Posterior cingulate gyrus (tissue), 11 donors: Measurements from ENCODE around the gene GYPE.
"Not testable (repeated sequence)": the region's sequence is repeated elsewhere in the genome, so short reads cannot be mapped to it uniquely, and the experiment has no call there.

Experiments used
- DNase-seq, 10 donors: peaks; one replicate each; pipeline versions ENCODE4 v3.0.0 to v3.0.0-alpha.2; 2020 to 2021; ENCODE audit warnings: mixed read lengths in 3 of 10
- intact Hi-C: fragments of 100-400 bp; cut with DNase I; formaldehyde crosslinking; loops from one replicate; pipeline ENCODE4 v1.15.1; 2023

GYPE gene

DNA sequence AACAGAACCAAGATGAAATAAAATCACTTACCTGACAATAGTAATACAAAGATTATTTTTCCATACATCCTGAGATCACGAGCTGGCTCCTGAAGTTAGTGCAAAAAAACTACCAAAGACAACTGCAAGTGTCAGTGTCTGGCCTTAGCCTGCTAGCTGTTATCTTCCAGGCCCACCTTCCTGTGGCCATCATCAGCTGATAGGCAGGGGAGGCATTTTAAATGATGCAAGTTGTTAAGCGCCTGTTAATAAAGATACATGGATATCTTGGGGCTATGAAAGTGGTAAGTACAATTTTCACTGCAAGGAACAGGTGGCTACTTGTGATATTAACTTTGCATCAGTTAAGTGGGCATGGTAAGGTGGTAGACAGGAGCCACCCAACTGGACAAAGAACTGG lies at the start of gene GYPE:
TSS of gene GYPE (minus strand) at position 120 of the 400 bp plus-strand sequence. CDS start at position 68, 52 bp downstream.
- DNase-seq, intact Hi-C loops: not testable (repeated sequence)

DNA sequence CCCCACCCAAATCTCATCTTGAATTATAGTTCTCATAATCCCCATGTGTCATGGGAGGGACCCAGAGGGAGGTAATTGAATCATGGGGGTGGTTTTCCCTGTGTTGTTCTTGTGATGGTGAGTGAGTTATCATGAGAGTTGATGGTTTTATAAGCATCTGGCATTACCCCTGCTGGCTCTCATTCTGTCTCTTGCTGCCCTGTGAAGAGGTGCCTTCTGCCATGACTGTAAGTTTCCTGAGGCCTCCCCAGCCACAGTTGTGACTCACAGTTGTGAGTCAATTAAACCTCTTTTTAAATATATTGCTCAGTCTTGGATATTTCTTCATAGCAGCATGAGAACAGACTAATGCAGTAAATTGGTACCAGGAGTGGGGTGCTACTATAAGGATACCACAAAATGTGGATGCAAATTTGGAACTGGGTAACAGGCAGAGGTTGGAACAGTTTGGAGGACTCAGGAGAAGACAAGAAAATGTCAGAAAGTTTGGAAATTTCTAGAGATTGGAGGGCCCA lies 46.2 kb upstream of the GYPE start:
- DNase-seq, intact Hi-C loops: not testable (repeated sequence)

DNA sequence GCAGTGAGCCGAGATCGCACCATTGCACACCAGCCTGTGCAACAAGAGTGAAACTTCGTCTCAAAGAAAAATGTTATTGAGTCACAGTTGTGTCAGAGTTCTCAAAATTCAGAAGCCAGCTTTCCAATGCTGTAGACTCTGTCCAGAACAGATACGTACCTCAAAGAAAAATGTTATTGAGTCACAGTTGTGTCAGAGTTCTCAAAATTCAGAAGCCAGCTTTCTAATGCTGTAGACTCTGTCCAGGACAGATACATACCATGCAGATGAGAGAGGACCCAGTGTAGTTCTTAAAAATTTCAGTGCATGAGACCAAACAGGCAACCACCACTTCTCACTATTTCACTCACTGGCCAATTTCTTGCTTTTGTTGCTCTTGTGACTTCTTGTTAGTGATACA lies 45.6 kb upstream of the GYPE start:
- DNase-seq, intact Hi-C loops: not testable (repeated sequence)

DNA sequence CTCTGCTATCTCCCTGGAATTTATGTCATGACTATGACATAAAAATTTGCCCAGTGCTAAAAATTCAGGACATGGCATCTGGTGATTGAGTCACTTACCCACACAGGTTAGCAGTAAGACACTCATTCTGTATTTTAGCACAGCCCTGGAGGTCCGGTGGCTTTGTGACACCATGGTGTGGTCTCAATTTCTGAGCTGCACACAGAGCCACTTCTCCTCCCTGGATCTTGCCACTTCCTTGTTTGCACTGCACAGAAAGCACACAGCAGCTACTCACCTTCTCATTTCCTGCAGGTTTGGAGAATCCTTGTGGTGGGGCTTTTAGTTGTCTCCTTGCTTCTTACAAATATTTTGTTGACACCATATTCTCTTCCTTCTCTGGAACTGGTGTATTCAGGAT lies 44.8 kb upstream of the GYPE start:
- intact Hi-C loops, DNase-seq: not testable (repeated sequence)

DNA sequence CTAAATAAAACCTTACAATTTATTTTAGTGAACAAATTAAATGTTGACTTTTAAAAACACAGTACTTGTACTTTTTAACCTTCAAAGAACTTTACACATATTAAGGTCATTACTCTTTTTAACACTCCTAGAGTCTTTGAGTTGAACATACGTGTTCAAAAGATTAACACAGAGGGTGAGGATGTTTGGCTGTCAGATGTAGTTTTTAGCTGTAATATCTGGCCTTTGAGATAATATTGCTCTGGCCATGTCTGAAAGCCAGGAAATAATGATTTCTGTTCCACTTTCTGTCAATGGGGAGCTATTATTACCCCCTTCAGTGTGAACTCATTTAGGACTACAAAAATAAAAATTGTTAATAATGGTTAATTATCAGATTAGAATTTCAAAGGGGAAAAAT lies 42.1 kb upstream of the GYPE start:
- intact Hi-C loops, DNase-seq: not testable (repeated sequence)

DNA sequence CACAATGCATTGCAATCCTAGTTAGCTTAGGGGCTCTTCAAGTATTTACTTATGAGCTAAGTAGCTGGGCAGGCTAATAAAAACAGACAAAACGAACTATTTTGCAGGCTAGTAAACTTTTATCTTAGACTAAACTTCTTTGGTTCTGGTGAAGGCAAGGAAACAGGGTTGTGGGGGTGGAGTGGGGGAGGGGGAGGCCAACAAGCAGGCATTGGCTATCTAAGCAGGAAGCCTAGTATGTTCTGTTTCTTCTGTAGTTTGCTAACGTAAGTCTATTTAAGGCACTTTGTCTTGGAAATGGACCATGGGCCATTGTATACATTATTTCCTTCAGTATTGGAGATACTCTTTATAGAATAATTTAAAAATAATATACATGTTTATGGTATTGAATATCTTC lies 35.3 kb upstream of the GYPE start:
- intact Hi-C loops, result not testable (repeated sequence)

DNA sequence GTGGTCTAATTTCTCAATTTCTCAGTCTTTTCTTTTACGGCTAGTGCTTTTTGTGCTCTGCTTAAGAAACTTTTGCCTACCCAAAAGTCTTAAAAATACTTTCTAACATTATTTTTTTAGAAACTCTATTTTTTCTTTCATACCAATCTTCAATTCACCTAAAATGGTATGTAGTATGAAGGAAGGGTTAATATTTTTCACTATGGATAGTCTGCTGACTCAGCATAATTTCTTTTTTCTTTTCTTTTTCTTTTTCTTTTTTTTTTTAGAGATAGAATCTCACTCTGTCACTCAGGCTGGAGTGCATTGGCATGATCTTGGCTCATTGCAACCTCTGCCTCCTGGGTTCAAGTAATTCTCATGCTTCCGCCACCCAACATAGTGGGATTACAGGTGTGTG lies 34.2 kb upstream of the GYPE start:
- DNase-seq, result no peak
- intact Hi-C loops, result no loop called here

More for the DNA sequence above, 35.3 kb upstream of the GYPE start:
- not testable (repeated sequence) for DNase-seq

DNA sequence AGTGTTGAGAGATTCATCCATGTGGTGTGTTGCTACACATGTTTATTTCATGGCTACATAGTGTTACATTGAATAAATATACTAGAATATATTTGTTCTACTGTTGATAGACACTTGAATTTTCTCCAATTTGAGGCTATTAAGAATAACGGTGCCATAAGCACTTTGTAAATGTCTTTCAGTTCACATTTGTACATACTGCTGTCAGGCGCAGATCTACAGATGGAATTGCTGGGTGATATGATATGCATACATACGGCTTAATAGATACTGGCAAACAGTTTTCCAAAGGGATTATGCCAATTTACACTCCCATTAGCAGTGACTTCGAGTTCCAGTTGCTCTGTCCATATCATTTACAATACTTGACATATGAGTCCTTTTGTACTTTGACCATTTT lies 33.5 kb upstream of the GYPE start:
- DNase-seq, intact Hi-C loops: not testable (repeated sequence)

DNA sequence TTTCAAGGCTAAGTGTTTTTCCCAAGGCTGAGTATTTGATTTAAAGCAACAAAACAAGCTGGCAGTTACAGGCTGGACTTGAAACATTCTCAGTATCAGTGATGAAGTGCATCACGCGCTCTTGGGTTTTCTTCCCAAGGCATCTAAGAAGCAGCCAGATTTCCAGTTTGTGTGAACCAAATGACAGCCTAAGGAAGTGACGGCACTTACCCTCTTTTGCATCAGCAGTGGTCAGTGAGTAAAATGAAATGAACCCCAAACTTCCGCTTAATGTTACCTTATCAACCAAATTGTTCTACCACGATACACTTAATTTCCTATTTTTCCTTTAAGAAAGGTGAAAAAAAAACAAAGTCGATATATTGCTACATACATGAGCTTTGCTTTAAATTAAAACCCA lies 15.8 kb upstream of the GYPE start:
- DNase-seq, result no peak
- intact Hi-C loops, result no loop called here

DNA sequence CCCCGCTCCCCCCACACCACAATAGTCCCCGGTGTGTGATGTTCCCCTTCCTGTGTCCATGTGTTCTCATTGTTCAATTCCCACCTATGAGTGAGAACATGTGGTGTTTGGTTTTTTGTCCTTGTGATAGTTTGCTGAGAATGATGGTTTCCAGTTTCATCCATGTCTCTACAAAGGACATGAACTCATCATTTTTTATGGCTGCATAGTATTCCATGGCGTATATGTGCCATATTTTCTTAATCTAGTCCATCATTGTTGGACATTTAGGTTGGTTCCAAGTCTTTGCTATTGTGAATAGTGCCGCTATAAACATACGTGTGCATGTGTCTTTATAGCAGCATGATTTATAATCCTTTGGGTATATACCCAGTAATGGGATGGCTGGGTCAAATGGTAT lies 11.1 kb upstream of the GYPE start:
- DNase-seq, intact Hi-C loops: not testable (repeated sequence)

DNA sequence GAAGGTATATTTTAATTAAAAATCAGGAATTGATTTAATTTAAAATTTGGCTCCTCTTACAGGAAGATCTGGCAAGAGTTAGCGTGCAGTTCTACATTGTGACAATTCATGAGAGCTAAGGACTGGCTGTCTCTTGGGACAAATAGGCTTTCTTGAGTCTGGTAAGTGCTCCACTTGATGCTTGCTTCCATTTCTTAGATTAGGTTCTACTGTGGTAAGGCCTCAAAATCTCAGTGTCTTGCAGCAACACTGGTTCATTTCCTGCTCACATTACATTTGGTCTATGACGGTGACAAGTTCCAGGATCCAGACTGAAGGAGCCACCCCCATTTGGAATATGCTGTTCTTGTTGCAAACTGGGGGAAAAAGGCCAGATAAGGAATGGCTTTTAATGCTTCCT lies 7.1 kb upstream of the GYPE start:
- intact Hi-C loops, result not testable (repeated sequence)

DNA sequence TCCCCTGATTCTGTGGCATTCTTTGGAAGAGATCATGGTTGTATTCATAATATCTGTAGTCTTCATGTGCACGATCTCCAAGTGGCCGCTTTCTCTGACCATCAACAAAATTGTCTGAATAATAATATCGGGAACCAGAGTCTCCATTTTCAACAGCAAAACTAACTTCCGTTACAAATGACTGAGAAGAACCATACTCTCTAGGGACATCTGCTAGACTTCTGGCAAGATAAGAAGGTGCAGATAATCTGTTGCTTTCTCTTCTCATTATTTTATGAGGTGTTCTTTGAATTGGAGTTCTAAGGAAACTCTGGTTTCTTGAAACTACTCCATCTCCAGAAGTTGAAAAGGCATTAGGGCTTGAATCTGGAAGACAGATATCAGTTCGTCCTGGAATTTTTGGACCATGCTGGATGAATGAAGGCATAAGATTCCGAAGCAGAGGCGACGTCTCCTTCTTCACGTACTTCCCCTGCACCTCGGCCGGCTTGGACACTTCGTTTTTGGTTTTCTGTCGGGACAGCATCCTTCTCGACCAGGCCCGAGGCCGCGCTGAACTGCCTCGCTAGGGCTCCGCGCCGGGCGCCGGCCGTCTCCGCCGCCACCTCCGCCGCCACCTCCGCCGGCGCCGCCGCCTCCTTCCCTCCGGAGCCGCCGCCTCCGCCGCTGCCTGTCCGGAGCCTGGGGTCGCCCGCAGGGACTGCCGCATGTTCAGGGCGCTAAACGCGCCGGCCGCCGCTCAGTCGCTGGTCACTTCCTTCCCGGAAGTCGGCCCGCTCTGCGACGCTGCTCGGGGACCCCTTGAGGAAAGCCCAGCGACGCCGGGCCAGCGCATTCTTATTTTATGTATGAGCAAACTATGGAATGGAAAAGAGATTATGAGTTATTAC lies 6.4 kb upstream of the GYPE start:
- peak in 8 of 10 donors; percentile 6 to 76 (median 22) for DNase-seq
- intact Hi-C loops, result not testable (repeated sequence)

More for the DNA sequence above, 7.1 kb upstream of the GYPE start:
- DNase-seq, result not testable (repeated sequence)

DNA sequence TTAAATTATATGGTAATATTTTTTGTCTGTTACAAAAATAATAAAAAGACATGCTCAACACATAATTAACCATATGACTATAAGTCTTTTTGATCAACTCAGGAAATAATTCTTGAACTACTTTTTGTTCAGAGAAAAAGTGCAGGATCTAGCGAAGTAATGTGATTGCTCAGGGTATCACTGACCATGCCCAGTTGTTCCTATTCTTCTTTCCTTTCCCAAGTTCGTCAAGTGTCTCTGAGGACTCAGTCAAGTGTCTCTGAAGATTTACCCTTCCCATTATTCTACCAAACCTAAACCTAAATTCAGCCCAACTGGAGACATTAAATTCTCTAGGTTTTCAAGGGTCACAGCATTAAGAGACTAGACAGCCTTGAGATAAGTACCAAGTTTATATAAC lies 5.5 kb upstream of the GYPE start:
- intact Hi-C loops, DNase-seq: not testable (repeated sequence)

DNA sequence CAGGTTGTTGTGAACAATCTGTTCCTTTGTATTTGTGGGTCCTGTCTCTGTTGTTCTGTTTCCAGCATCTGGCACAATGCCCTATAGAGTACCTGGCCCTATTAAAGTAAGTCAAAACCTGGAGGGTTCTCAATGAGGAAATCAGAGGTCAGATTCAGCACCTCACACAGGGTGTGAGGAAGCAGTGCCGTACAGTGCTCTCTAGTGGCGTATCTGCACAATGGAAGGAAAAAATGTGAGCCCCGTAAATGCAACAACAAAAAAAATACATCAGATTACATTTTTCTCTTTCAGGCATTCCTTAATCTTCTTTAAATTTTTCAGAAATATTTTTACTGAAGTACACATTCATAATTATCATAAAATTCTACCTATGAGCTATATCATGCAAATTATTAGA lies 2.5 kb upstream of the GYPE start:
- DNase-seq, result peak in 2 of 10 donors; percentile 5 to 9
- intact Hi-C loops, result not testable (repeated sequence)

DNA sequence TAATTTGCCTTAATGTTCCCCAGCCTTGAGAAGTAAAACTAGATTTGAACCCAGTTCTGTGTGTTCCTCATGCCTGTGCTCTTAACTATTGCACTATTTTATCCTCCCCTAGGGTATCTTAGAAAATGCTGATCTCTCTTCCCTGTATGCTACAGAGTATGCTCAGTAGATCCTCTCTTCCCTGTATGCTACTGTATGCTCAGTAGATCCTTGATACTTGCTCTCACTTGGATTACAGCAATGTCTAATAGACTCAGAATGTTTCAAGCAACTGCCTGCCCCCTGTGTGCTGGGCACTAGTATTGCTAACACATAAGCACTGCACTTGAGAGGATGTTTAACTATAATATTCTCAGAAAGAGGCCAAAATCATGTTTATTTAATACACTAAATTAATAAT lies 928 bp downstream of the GYPE start:
- intact Hi-C loops, DNase-seq: not testable (repeated sequence)

DNA sequence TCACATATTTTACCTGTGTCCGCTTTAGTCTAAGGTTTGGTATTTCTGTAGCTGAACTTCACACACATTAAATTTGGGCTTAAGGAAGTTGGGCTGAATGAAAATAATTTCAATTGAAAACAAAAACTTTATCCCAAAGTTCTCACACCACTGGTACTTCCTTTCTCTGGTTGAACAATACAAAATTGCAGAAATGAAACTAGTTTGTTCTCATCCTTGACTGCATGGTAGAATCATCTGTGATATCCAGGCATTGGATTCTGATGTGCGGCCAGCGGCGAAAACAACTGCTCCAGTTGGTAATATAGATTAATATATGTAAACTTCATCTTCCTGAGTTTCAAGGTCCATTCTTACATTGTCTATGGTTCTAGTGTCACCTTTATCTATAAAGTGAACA lies 15.0 kb downstream of the GYPE start:
- intact Hi-C loops, DNase-seq: not testable (repeated sequence)

DNA sequence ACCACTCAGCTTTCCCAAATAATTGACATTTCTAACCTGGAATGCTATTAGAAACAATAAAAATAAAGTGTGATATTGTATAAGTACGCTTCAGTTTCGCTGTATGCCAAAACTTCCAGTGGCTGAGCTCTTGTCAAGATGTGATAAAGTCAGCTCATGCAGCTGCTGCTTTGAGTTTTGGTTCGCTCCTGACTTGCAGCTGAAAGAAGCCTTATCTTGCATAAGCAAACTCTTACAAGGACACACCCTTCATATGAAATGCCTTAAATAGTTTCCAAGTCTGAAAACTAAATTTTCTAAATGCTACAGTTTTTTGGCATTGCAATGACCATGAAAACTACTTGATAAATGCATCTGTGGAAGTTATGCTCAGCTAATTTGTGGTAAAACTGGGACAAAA lies 17.2 kb downstream of the GYPE start:
- intact Hi-C loops, result loop anchor here (10.0 kb wide), 1 partner anchor 237 kb away; no protein-coding TSS in a partner anchor
- DNase-seq, result not testable (repeated sequence)

DNA sequence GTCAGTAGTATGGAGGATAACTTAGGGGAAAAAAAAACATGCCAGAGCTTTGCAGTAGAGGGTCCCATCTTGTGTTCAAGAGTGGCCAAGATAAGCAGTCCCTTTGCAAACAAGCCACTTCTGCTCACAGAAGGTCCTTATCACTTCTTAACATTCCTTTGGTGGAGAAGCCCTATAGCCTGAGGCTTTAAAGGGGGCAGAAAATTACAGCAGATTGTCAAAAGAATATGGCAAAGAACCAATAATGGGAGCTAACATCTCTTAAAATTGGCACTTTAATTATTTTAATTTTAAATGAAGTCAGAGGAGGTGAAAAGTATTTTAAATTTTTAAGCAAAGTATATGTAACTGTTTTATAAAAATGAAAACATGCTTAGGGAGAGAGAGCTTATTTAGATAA lies 20.4 kb downstream of the GYPE start:
- intact Hi-C loops, result loop anchor here (10.0 kb wide), 1 partner anchor 240 kb away; no protein-coding TSS in a partner anchor
- not testable (repeated sequence) for DNase-seq

DNA sequence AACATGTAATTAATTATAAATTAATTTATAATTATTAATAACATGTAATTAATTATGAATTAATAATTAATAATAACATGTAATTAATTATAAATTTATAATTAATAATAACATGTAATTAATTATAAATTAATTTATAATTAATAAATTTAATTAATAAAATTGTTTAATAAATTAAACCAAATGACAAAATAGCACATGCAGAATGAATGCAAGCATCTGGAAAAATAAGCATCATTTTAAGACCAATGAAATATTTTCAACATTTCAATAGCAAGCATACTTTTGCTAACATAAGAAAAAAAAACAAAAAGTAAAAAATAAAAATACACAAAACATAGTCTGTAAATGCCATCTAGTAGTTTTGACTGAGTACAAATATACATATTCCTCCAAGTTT lies 21.8 kb downstream of the GYPE start:
- intact Hi-C loops, result loop anchor here (10.0 kb wide), 1 partner anchor 241 kb away; no protein-coding TSS in a partner anchor
- DNase-seq, result no peak

DNA sequence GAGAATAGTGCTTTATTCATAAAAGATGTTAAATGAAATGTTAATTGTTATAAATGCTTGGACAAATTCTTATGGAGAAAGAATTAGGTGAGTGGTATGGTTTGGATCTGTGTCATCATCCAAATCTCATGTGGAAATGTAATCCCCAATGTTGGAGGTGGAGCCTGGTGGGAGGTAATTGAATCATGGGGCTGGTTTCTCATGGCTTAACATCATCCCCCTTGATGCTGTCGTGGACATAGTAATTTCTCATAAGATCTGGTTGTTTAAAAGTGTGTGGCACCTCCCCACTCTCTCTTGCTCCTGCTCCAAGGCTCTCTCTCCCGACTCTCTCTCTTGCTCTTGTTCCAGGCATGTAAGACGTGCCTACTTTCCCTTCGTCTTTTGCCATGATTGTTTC lies 22.5 kb downstream of the GYPE start:
- no peak for DNase-seq
- intact Hi-C loops, result loop anchor here (10.0 kb wide), 1 partner anchor 242 kb away; no protein-coding TSS in a partner anchor

DNA sequence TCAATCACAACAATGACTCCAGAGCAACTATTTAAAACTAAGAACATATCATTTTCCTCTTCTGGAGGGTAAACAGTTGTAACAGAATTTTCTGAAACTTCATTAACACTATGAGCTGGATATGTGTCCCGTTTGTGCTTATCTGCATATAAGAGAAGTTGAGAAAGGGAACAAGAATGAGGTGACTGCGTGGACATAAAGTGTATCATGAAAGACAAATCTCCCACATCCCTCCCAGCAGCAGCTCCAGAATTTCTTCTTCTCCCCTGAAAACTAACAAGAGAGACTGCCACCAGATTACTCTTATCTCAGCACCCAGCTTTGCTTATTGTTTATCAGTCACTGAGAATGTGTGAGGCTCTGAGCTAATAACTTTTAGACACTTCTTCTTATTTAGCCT lies 25.8 kb downstream of the GYPE start:
- intact Hi-C loops, DNase-seq: not testable (repeated sequence)
